ENCODE data around the gene LY9. TPM values are rescaled to one million over a fixed set of nuclear protein-coding genes. Genes with fewer than 3 reads are reported as not detected.

The LY9 gene
- total RNA-seq, 4 donors from 2014 or later = 0.26 to 3.2 (median 0.60) TPM

DNA sequence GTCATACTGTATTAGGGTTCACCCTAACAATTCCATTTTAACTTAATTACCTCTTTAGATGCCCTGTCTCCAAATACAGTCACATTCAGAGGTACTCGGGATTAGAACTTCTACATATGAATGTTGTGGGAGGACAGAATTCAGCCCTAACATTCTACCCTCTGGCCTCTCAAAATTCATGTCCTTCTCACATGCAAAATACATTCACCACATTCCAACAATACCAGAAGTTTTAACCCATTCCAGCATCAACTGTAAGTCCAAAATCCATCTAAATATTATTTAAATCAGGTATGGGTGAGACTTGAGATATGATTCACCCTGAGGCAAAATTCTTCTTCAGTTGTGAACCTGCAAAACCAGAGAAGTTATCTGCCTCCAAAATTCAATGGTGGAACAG, 14.5 kb downstream of the LY9 start:
- DNase-seq = no peak
- H3K4me3 ChIP-seq = no peak overlapping the region
- H3K27ac ChIP-seq = no peak overlapping the region
- H3K4me1 ChIP-seq = no peaks in the 10 kb centered on the region
- H3K36me3 ChIP-seq = no peaks in the 10 kb centered on the region
- H3K27me3 ChIP-seq = no peaks in the 10 kb centered on the region
- 60 to 62% methylated on average over 1 of the region's 1 CpG for WGBS, 2 donors
- TF ChIP-seq POLR2A (IDR thresholded peaks at IDR 0.05) = no peak
- TF ChIP-seq, protein P1, sequence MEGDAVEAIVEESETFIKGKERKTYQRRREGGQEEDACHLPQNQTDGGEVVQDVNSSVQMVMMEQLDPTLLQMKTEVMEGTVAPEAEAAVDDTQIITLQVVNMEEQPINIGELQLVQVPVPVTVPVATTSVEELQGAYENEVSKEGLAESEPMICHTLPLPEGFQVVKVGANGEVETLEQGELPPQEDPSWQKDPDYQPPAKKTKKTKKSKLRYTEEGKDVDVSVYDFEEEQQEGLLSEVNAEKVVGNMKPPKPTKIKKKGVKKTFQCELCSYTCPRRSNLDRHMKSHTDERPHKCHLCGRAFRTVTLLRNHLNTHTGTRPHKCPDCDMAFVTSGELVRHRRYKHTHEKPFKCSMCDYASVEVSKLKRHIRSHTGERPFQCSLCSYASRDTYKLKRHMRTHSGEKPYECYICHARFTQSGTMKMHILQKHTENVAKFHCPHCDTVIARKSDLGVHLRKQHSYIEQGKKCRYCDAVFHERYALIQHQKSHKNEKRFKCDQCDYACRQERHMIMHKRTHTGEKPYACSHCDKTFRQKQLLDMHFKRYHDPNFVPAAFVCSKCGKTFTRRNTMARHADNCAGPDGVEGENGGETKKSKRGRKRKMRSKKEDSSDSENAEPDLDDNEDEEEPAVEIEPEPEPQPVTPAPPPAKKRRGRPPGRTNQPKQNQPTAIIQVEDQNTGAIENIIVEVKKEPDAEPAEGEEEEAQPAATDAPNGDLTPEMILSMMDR (IDR thresholded peaks at IDR 0.05) = no peak
- intact Hi-C loops (cut with DNase I) = no loop called here
- H3K9me3 ChIP-seq = peaks cover 0 to 14% (median 11%) of the 10 kb centered on the region in 3 donors

DNA sequence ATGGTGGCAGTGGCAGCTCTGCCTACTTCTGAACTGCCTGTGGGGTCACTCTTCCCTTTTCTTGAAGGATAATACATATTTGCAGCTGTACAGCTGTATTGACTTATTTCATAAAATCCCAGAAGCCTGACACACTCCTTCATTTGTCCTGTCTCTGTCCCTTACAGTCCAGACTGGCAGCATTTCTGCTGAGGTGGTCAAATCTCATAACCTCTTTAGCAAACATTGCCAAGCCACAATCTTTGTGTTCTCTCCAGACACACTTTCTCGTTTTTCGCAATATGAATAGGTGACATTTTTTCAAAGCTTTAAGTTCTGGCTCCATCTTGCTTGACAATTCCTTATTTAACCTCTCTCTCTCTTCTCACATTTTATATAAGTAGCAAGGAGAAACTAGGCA, 15.2 kb downstream of the LY9 start:
- no peak overlapping the region for H3K27ac ChIP-seq
- no peak for TF ChIP-seq POLR2A (IDR thresholded peaks at IDR 0.05)
- TF ChIP-seq, protein P1 (IDR thresholded peaks at IDR 0.05) = no peak
- H3K4me3 ChIP-seq = no peak overlapping the region
- no peaks in the 10 kb centered on the region for H3K27me3 ChIP-seq
- 76 to 83% methylated on average over 2 of the region's 2 CpGs for WGBS, 2 donors
- no peak for DNase-seq
- H3K4me1 ChIP-seq = no peaks in the 10 kb centered on the region
- intact Hi-C loops (cut with DNase I) = no loop called here
- H3K36me3 ChIP-seq = no peaks in the 10 kb centered on the region
- peaks cover 0 to 14% (median 11%) of the 10 kb centered on the region in 3 donors for H3K9me3 ChIP-seq

DNA sequence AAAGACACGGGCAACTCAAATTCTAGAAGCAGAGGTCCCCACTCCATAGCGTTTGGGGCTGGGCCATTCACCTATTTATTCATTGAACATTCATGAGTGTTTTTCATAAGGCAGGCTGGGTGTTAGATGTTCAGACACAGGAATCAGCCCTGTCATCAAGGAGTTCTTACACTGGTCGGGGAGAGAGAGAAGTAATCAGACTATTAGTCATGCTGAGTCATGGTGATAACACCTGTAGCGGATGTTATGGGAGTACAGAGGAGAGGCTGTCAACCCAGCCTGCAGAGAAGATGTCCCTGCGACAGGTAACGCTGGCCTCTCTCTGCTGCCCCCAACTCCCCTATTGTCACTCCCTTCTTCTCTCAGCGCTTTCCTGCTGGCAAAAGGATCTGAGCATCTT, 17.2 kb downstream of the LY9 start:
- intact Hi-C loops (cut with DNase I) = no loop called here
- no peaks in the 10 kb centered on the region for H3K36me3 ChIP-seq
- H3K27me3 ChIP-seq = no peaks in the 10 kb centered on the region
- no peak for TF ChIP-seq POLR2A (IDR thresholded peaks at IDR 0.05)
- TF ChIP-seq, protein P1 (IDR thresholded peaks at IDR 0.05) = no peak
- 43 to 78% methylated on average over 6 to 7 of the region's 7 CpGs for WGBS, 2 donors
- H3K4me1 ChIP-seq = no peaks in the 10 kb centered on the region
- no peaks in the 10 kb centered on the region for H3K9me3 ChIP-seq
- no peak for DNase-seq
- H3K27ac ChIP-seq = no peak overlapping the region
- no peak overlapping the region for H3K4me3 ChIP-seq

DNA sequence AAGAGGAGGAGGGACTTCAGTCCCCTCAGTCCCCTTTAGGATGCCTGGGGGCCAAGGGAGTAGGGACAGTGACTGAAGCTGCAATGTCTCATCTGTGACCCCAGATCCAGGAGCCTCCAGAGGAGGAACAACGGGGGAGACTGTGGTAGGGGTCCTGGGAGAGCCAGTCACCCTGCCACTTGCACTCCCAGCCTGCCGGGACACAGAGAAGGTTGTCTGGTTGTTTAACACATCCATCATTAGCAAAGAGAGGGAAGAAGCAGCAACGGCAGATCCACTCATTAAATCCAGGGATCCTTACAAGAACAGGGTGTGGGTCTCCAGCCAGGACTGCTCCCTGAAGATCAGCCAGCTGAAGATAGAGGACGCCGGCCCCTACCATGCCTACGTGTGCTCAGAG, 18.3 kb downstream of the LY9 start:
- Histone ChIP-seq H3K4me1 (no peaks in the 10 kb centered on the region), H3K36me3 (no peaks in the 10 kb centered on the region), H3K9me3 (no peaks in the 10 kb centered on the region), H3K27me3 (no peaks in the 10 kb centered on the region), H3K27ac (no peak overlapping the region), H3K4me3 (no peak overlapping the region)
- 85 to 86% methylated on average over 4 to 6 of the region's 6 CpGs for WGBS, 2 donors
- TF ChIP-seq POLR2A (IDR thresholded peaks at IDR 0.05) = no peak
- TF ChIP-seq, protein P1 (IDR thresholded peaks at IDR 0.05) = no peak
- intact Hi-C loops (cut with DNase I) = no loop called here
- DNase-seq = no peak

DNA sequence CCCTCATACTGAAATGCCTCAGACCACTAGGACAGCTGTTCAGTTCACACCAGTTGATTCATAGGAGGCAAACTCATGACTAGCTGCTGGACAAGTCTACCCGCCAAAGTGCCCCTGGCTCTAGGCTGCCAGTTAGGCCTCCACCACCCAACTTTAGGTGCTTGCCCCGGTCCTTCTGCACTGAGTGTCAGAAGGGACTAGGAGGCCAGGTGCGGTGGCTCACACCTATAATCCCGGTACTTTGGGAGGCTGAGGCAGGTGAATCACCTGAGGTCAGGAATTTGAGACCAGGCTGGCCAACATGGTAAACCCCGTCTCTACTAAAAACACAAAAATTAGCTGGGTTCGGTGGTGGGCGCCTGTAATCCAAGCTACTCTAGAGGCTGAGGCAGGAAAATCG, 18.9 kb downstream of the LY9 start:
- Histone ChIP-seq H3K36me3 (no peaks in the 10 kb centered on the region), H3K4me1 (no peaks in the 10 kb centered on the region), H3K9me3 (no peaks in the 10 kb centered on the region), H3K27me3 (no peaks in the 10 kb centered on the region), H3K27ac (no peak overlapping the region), H3K4me3 (no peak overlapping the region)
- 88 to 100% methylated on average over 3 to 4 of the region's 8 CpGs for WGBS, 2 donors
- TF ChIP-seq, protein P1 (IDR thresholded peaks at IDR 0.05) = no peak
- no peak for TF ChIP-seq POLR2A (IDR thresholded peaks at IDR 0.05)
- no peak for DNase-seq
- intact Hi-C loops (cut with DNase I) = no loop called here
